PFSK-1 (cell line): ENCODE measurements around the gene MATN3.
A peak's percentile ranks its signal among the peaks of the same experiment; 100 is the strongest.

Experiments used
- FOXP2 ChIP-seq: optimal IDR thresholded peaks from 2 replicates; pipeline ENCODE3; 2011; ENCODE audit warnings: borderline replicate concordance, control low read depth, inconsistent platforms; ENCODE audit not compliant: insufficient read depth; ENCODE audit errors: extremely low read length, extremely low read depth
- POLR2AphosphoS5 ChIP-seq: IDR thresholded peaks from 2 replicates; pipeline ENCODE4 v1.6.1; 2012; ENCODE audit warnings: low read depth, mild to moderate bottlenecking, control low read depth, low read length, moderate library complexity
- REST ChIP-seq, 2 experiments: IDR thresholded peaks; 2 replicates each; pipeline versions ENCODE4 v1.6.1 to v1.8.0; 2011 to 2012; ENCODE audit warnings: low read depth in 2 of 2, low read length in 2 of 2, control low read depth in 1 of 2, inconsistent platforms in 1 of 2, mild to moderate bottlenecking in 1 of 2, moderate library complexity in 1 of 2; ENCODE audit not compliant: insufficient read depth in 1 of 2
- SIN3A ChIP-seq: IDR thresholded peaks from 2 replicates; pipeline ENCODE4 v1.6.1; 2012; ENCODE audit warnings: mild to moderate bottlenecking, low read length, moderate library complexity, borderline replicate concordance; ENCODE audit not compliant: insufficient read depth
- TAF1 ChIP-seq: IDR thresholded peaks from 2 replicates; pipeline ENCODE4 v1.6.1; 2012; ENCODE audit warnings: low read length, control low read depth, borderline replicate concordance; ENCODE audit not compliant: insufficient read depth

- TF ChIP-seq FOXP2 (no peak), TAF1 (no peak), POLR2AphosphoS5 (no peak), REST (IDR thresholded peaks at IDR 0.05; ENCODE audit: insufficient read depth in 1 of 2, low read depth in 2 of 2, low read length in 2 of 2) (no peak), SIN3A (peak; percentile 45; the same call in 1 of the 2 replicates)
These were observed 38.4 kb upstream of the MATN3 start for GRCh38 chr2:20050646-20051531.
